WERI-Rb-1 (cell line): ENCODE data around the gene EIF2S3.

ENCODE experiments used
- DNase-seq: peaks from one replicate; pipeline ENCODE4 v3.0.0-alpha.2; 2020
- H3K27ac ChIP-seq: fragments of 250-450 bp; sonication (Bioruptor Pico); 2 replicates; pipeline ENCODE4 v1.5.1; 2020; ENCODE audit warnings: mild to moderate bottlenecking, moderate library complexity
- H3K27me3 ChIP-seq: fragments of 250-450 bp; sonication (Bioruptor Pico); 2 replicates; pipeline ENCODE4 v1.5.1; 2021; ENCODE audit warnings: mild to moderate bottlenecking, low read depth, moderate library complexity; ENCODE audit not compliant: insufficient read depth, severe bottlenecking
- H3K36me3 ChIP-seq: fragments of 250-450 bp; sonication (Bioruptor Pico); 2 replicates; pipeline ENCODE4 v1.5.1; 2020; ENCODE audit warnings: mild to moderate bottlenecking, moderate library complexity
- H3K4me3 ChIP-seq: 2 replicates; pipeline ENCODE4 v1.5.1; 2011; ENCODE audit warnings: low read depth, mild to moderate bottlenecking, control low read depth, low read length
- H3K9me3 ChIP-seq: fragments of 250-450 bp; sonication (Bioruptor Pico); 2 replicates; pipeline ENCODE4 v1.5.1; 2021; ENCODE audit warnings: mild to moderate bottlenecking, moderate library complexity; ENCODE audit not compliant: severe bottlenecking
- CTCF ChIP-seq: IDR thresholded peaks from 2 replicates; pipeline ENCODE4 v1.5.1; 2011; ENCODE audit warnings: low read depth, mild to moderate bottlenecking, control low read depth, inconsistent platforms, low read length

Gene EIF2S3

GRCh38 chrX:24081661-24082154 is 27.0 kb downstream of the EIF2S3 start:
- Histone ChIP-seq H3K9me3 (no peaks in the 10 kb centered on the region), H3K36me3 (peaks cover 13% of the 10 kb centered on the region), H3K27ac (no peak overlapping the region), H3K4me3 (no peak overlapping the region), H3K27me3 (no peaks in the 10 kb centered on the region)
- peak; percentile 52 for TF ChIP-seq CTCF
- peak; percentile 77 for DNase-seq

GRCh38 chrX:24082447-24082846 is 27.7 kb downstream of the EIF2S3 start:
- Histone ChIP-seq H3K27ac (no peak overlapping the region), H3K4me3 (no peak overlapping the region)

GRCh38 chrX:24085101-24085500 is 30.3 kb downstream of the EIF2S3 start:
- no peak for DNase-seq
- no peak overlapping the region for H3K4me3 ChIP-seq
- no peaks in the 10 kb centered on the region for H3K36me3 ChIP-seq
- H3K27ac ChIP-seq, result no peak overlapping the region
- H3K27me3 ChIP-seq, result no peaks in the 10 kb centered on the region
- TF ChIP-seq CTCF, result no peak
- H3K9me3 ChIP-seq, result no peaks in the 10 kb centered on the region

More at GRCh38 chrX:24082447-24082846, 27.7 kb downstream of the EIF2S3 start:
- DNase-seq, result no peak
- H3K36me3 ChIP-seq, result peaks cover 7% of the 10 kb centered on the region
- no peak for TF ChIP-seq CTCF
- H3K27me3 ChIP-seq, result no peaks in the 10 kb centered on the region
- no peaks in the 10 kb centered on the region for H3K9me3 ChIP-seq

GRCh38 chrX:24090300-24091200 is 35.8 kb downstream of the EIF2S3 start:
- DNase-seq, result no peak
- Histone ChIP-seq H3K27ac (no peak overlapping the region), H3K9me3 (no peaks in the 10 kb centered on the region), H3K4me3 (no peak overlapping the region), H3K36me3 (no peaks in the 10 kb centered on the region; the same call in 1 of the 2 replicates), H3K27me3 (no peaks in the 10 kb centered on the region)
- no peak for TF ChIP-seq CTCF

GRCh38 chrX:24093746-24094145 is 39.0 kb downstream of the EIF2S3 start:
- H3K36me3 ChIP-seq, result no peaks in the 10 kb centered on the region; the same call in 1 of the 2 replicates
- H3K27me3 ChIP-seq, result no peaks in the 10 kb centered on the region
- no peak overlapping the region for H3K27ac ChIP-seq
- no peaks in the 10 kb centered on the region for H3K9me3 ChIP-seq
- no peak for DNase-seq
- TF ChIP-seq CTCF, result no peak
- H3K4me3 ChIP-seq, result no peak overlapping the region
